ENCODE data around the gene PPP1R11. TPM values are rescaled to one million over a fixed set of nuclear protein-coding genes. Genes with fewer than 3 reads are reported as not detected.

Gene PPP1R11
- total and polyA plus RNA-seq, 2 of the 13 experiments (the other 11 are each of a cell fraction or from before 2014, with no cell fraction given), result 32.1 to 58.9 TPM

DNA sequence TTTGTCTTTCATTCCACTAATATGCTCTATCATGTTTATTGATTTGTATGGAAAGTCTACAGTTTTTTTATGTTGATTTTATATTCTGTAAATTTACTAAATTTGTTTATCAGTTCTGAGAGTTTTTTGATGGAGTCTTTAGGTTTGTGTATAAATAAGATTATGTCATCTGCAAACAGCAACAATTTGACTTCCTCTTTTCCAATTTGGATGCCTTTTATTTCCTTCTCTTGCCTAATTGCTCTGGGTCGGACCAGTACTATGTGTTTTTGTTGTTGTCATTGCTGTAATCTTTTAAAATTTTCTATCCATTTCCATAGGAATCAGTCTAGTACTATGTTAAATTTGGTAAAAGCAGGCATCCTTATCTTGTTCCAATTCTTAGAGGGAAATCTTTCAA, 37.4 kb upstream of the PPP1R11 start:
- no peaks in the 10 kb centered on the region for H3K79me2 ChIP-seq (ENCODE audit: insufficient read depth, low read length)
- DNase-seq (ENCODE audit: low spot score) (no peak), ATAC-seq (no peak), FAIRE-seq (no peak)
- WGBS (ENCODE audit: low lambda C conversion rate), result 91% methylated on average over 1 of the region's 1 CpG
- no peak overlapping the region for H3K9ac ChIP-seq (ENCODE audit: insufficient read depth, low read depth, low read length)
- no peak overlapping the region for H3K27ac ChIP-seq (ENCODE audit: extremely low read length, insufficient read depth, low read length)
- POLR2A ChIA-PET, result no interaction called here
- 0 out of 5 replicates have a peak, but pooled peaks cover 0 to 1% of the 10 kb centered on the region in 2 experiments for H3K36me3 ChIP-seq (replicated peaks in 1 of 2; ENCODE audit: control insufficient read depth in 1 of 2, insufficient read depth in 2 of 2, low read length in 2 of 2)
- TF ChIP-seq, protein P1, sequence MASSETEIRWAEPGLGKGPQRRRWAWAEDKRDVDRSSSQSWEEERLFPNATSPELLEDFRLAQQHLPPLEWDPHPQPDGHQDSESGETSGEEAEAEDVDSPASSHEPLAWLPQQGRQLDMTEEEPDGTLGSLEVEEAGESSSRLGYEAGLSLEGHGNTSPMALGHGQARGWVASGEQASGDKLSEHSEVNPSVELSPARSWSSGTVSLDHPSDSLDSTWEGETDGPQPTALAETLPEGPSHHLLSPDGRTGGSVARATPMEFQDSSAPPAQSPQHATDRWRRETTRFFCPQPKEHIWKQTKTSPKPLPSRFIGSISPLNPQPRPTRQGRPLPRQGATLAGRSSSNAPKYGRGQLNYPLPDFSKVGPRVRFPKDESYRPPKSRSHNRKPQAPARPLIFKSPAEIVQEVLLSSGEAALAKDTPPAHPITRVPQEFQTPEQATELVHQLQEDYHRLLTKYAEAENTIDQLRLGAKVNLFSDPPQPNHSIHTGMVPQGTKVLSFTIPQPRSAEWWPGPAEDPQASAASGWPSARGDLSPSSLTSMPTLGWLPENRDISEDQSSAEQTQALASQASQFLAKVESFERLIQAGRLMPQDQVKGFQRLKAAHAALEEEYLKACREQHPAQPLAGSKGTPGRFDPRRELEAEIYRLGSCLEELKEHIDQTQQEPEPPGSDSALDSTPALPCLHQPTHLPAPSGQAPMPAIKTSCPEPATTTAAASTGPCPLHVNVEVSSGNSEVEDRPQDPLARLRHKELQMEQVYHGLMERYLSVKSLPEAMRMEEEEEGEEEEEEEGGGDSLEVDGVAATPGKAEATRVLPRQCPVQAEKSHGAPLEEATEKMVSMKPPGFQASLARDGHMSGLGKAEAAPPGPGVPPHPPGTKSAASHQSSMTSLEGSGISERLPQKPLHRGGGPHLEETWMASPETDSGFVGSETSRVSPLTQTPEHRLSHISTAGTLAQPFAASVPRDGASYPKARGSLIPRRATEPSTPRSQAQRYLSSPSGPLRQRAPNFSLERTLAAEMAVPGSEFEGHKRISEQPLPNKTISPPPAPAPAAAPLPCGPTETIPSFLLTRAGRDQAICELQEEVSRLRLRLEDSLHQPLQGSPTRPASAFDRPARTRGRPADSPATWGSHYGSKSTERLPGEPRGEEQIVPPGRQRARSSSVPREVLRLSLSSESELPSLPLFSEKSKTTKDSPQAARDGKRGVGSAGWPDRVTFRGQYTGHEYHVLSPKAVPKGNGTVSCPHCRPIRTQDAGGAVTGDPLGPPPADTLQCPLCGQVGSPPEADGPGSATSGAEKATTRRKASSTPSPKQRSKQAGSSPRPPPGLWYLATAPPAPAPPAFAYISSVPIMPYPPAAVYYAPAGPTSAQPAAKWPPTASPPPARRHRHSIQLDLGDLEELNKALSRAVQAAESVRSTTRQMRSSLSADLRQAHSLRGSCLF (CRISPR knock-in tag; IDR thresholded peaks at IDR 0.05; ENCODE audit: borderline replicate concordance), result no peak
- TF ChIP-seq, protein P2, sequence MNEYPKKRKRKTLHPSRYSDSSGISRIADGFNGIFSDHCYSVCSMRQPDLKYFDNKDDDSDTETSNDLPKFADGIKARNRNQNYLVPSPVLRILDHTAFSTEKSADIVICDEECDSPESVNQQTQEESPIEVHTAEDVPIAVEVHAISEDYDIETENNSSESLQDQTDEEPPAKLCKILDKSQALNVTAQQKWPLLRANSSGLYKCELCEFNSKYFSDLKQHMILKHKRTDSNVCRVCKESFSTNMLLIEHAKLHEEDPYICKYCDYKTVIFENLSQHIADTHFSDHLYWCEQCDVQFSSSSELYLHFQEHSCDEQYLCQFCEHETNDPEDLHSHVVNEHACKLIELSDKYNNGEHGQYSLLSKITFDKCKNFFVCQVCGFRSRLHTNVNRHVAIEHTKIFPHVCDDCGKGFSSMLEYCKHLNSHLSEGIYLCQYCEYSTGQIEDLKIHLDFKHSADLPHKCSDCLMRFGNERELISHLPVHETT (CRISPR knock-in tag; conservative IDR thresholded peaks at IDR 0.05), result no peak
- TF ChIP-seq, protein P3, sequence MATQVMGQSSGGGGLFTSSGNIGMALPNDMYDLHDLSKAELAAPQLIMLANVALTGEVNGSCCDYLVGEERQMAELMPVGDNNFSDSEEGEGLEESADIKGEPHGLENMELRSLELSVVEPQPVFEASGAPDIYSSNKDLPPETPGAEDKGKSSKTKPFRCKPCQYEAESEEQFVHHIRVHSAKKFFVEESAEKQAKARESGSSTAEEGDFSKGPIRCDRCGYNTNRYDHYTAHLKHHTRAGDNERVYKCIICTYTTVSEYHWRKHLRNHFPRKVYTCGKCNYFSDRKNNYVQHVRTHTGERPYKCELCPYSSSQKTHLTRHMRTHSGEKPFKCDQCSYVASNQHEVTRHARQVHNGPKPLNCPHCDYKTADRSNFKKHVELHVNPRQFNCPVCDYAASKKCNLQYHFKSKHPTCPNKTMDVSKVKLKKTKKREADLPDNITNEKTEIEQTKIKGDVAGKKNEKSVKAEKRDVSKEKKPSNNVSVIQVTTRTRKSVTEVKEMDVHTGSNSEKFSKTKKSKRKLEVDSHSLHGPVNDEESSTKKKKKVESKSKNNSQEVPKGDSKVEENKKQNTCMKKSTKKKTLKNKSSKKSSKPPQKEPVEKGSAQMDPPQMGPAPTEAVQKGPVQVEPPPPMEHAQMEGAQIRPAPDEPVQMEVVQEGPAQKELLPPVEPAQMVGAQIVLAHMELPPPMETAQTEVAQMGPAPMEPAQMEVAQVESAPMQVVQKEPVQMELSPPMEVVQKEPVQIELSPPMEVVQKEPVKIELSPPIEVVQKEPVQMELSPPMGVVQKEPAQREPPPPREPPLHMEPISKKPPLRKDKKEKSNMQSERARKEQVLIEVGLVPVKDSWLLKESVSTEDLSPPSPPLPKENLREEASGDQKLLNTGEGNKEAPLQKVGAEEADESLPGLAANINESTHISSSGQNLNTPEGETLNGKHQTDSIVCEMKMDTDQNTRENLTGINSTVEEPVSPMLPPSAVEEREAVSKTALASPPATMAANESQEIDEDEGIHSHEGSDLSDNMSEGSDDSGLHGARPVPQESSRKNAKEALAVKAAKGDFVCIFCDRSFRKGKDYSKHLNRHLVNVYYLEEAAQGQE (IDR thresholded peaks at IDR 0.05; ENCODE audit: borderline replicate concordance in 1 of 2, low read depth in 1 of 2, low read length in 2 of 2), result no peak
- TF ChIP-seq, protein P4, sequence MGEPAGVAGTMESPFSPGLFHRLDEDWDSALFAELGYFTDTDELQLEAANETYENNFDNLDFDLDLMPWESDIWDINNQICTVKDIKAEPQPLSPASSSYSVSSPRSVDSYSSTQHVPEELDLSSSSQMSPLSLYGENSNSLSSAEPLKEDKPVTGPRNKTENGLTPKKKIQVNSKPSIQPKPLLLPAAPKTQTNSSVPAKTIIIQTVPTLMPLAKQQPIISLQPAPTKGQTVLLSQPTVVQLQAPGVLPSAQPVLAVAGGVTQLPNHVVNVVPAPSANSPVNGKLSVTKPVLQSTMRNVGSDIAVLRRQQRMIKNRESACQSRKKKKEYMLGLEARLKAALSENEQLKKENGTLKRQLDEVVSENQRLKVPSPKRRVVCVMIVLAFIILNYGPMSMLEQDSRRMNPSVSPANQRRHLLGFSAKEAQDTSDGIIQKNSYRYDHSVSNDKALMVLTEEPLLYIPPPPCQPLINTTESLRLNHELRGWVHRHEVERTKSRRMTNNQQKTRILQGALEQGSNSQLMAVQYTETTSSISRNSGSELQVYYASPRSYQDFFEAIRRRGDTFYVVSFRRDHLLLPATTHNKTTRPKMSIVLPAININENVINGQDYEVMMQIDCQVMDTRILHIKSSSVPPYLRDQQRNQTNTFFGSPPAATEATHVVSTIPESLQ (CRISPR knock-in tag; conservative IDR thresholded peaks at IDR 0.05), result no peak
- TF ChIP-seq SATB2 (CRISPR knock-in tag; IDR thresholded peaks at IDR 0.05), result no peak
- TF ChIP-seq SMARCE1 (IDR thresholded peaks at IDR 0.05; ENCODE audit: borderline replicate concordance), result no peak
- TF ChIP-seq ZNF75D (CRISPR knock-in tag; IDR thresholded peaks at IDR 0.05; ENCODE audit: borderline replicate concordance), result no peak
- no peak overlapping the region for H2AFZ ChIP-seq (ENCODE audit: low read length)
- intact Hi-C loops (cut with micrococcal nuclease; ENCODE audit: unreplicated experiment), result no loop called here
- H3K4me2 ChIP-seq (ENCODE audit: low read depth, low read length), result no peak overlapping the region
- H4K20me1 ChIP-seq (ENCODE audit: insufficient read depth, low read length), result no peaks in the 10 kb centered on the region
- H3K4me3 ChIP-seq (replicated peaks in 1 of 3; ENCODE audit: insufficient read depth in 1 of 3, low read depth in 2 of 3, low read length in 3 of 3), result no peak overlapping the region
- CTCF ChIA-PET (ENCODE audit: low intra/inter-chr PET ratio, low total read pairs), result no interaction called here
- no TSS peak for BruUV-seq (replicated peaks)
- no peaks in the 10 kb centered on the region for H3K9me3 ChIP-seq (ENCODE audit: low read length)
- H3K27me3 ChIP-seq (ENCODE audit: control insufficient read depth in 1 of 2, insufficient read depth in 2 of 2, low read length in 2 of 2), result no peaks in the 10 kb centered on the region
- no peaks in the 10 kb centered on the region for H3K4me1 ChIP-seq (ENCODE audit: insufficient read depth, low read length)
- in situ Hi-C loops (cut with HindIII; ENCODE audit: extremely low pct_ligation_motif_present, low pct_unique_long_range_greater_than_20kb), result no loop called here
